ENCODE data around the gene HIVEP1. TPM values are rescaled to one million over a fixed set of nuclear protein-coding genes. Genes with fewer than 3 reads are reported as not detected.

The HIVEP1 gene
- total and polyA plus RNA-seq, 12 donors = 3.4 to 20.9 (median 13.3) TPM

DNA sequence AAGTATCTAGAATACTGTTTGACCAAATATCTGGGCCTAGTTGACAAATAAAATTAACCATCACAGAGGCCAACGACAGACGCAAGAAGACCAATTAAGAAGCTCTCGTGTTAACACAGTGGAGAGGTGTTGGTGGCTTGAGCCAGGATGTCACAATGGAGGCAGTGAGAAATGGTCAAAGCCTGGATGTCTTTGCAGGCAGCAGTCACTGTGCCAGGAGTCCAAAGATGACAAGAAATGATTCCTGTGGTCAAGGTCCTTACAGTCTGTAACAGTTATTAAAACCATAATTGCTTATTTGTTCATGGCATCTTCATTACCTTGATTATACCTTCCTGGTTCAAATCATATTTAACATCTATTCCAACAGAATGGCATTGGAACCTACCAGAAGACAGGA lies 186.7 kb downstream of the HIVEP1 start:
- 93 to 97% methylated on average over 3 of the region's 3 CpGs for WGBS, 2 donors
- TF ChIP-seq, protein P1, sequence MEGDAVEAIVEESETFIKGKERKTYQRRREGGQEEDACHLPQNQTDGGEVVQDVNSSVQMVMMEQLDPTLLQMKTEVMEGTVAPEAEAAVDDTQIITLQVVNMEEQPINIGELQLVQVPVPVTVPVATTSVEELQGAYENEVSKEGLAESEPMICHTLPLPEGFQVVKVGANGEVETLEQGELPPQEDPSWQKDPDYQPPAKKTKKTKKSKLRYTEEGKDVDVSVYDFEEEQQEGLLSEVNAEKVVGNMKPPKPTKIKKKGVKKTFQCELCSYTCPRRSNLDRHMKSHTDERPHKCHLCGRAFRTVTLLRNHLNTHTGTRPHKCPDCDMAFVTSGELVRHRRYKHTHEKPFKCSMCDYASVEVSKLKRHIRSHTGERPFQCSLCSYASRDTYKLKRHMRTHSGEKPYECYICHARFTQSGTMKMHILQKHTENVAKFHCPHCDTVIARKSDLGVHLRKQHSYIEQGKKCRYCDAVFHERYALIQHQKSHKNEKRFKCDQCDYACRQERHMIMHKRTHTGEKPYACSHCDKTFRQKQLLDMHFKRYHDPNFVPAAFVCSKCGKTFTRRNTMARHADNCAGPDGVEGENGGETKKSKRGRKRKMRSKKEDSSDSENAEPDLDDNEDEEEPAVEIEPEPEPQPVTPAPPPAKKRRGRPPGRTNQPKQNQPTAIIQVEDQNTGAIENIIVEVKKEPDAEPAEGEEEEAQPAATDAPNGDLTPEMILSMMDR (IDR thresholded peaks at IDR 0.05) = no peak
- Histone ChIP-seq H3K27ac (no peak overlapping the region), H3K4me3 (no peak overlapping the region), H3K4me1 (no peaks in the 10 kb centered on the region), H3K9me3 (no peaks in the 10 kb centered on the region), H3K36me3 (no peaks in the 10 kb centered on the region), H3K27me3 (peaks cover 0 to 5% (median 0%) of the 10 kb centered on the region in 7 donors)
- DNase-seq = no peak
- intact Hi-C loops (cut with DNase I) = no loop called here
- no peak for ATAC-seq

DNA sequence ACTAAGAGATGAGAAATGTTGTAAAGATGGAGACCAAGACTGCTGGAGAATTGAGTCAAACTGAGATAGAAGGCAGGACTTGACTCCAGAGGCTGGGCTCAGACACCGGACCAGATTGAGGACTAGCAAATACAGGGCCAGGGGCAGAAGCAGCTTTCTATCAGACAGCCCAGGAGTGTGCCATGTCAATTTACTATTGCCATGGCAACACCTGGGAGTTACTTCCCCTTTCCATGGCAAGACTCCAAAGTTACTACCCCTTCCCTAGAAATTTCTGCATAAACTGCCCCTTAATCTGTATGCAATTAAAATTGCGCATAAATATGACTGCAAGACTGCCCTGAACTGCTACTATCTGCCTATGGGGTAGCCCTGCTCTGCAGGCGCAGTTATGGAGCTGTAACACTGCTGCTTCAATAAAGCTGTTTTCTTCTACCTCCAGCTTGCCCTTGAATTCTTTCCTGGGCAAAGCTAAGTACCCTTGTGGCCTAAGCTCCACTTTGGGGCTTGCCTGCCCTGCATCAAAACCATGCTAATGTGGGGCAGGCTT lies 188.0 kb downstream of the HIVEP1 start:
- TF ChIP-seq, protein P1 (IDR thresholded peaks at IDR 0.05) = no peak
- DNase-seq (no peak), ATAC-seq (no peak)
- Histone ChIP-seq H3K36me3 (no peaks in the 10 kb centered on the region), H3K4me3 (no peak overlapping the region), H3K27me3 (peaks cover 0 to 5% (median 0%) of the 10 kb centered on the region in 7 donors), H3K27ac (no peak overlapping the region), H3K4me1 (no peaks in the 10 kb centered on the region), H3K9me3 (no peaks in the 10 kb centered on the region)
- intact Hi-C loops (cut with DNase I) = no loop called here
- 94 to 98% methylated on average over 3 of the region's 3 CpGs for WGBS, 2 donors

DNA sequence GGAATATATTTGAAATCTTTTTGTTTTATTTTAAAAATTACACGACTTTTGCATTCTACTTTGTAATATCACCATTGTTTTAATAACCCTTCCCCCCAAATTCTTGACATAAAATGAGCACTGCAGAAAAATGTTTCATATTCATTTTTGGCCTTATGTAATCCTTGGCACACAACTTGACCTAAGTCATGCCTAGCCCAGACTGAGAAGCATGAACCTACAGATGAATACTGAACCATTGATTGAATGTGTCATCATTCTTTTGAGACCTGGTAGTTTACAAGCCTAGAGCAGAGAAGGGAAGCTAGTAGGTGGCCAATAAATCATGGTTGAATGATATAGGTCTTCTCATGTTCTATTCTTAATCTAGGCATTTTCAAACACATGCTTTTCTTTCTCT lies 188.6 kb downstream of the HIVEP1 start:
- Histone ChIP-seq H3K36me3 (no peaks in the 10 kb centered on the region), H3K4me3 (no peak overlapping the region), H3K9me3 (no peaks in the 10 kb centered on the region), H3K27ac (no peak overlapping the region), H3K4me1 (no peaks in the 10 kb centered on the region), H3K27me3 (peaks cover 0 to 5% (median 0%) of the 10 kb centered on the region in 7 donors)
- intact Hi-C loops (cut with DNase I) = no loop called here
- no peak for ATAC-seq
- 0 to 91% methylated on average over 1 of the region's 1 CpG for WGBS, 2 donors
- DNase-seq = no peak
- TF ChIP-seq, protein P1 (IDR thresholded peaks at IDR 0.05) = no peak

- Histone ChIP-seq H3K9me3 (no peaks in the 10 kb centered on the region), H3K4me1 (no peaks in the 10 kb centered on the region), H3K27ac (no peak overlapping the region), H3K27me3 (peaks cover 0 to 5% (median 0%) of the 10 kb centered on the region in 7 donors), H3K36me3 (no peaks in the 10 kb centered on the region), H3K4me3 (no peak overlapping the region)
- TF ChIP-seq, protein P1 (IDR thresholded peaks at IDR 0.05) = no peak
- DNase-seq (no peak), ATAC-seq (no peak)
- WGBS, 2 donors = 45 to 46% methylated on average over 6 of the region's 6 CpGs
- intact Hi-C loops (cut with DNase I) = no loop called here
Observed at GRCh38 chr6:12203001-12203400, 190.9 kb downstream of the HIVEP1 start.

All from heart right ventricle (tissue), 16 donors.